ENCODE data around the gene QSER1. TPM values are rescaled to one million over a fixed set of nuclear protein-coding genes. Genes with fewer than 3 reads are reported as not detected.

Gene QSER1
- total and polyA plus RNA-seq, 3 donors from 2014 or later = 18.1 to 42.7 (median 35.4) TPM

GRCh38 chr11:32947978-32948377 lies 55.4 kb downstream of the QSER1 start:
- no peaks in the 10 kb centered on the region for H3K4me1 ChIP-seq
- DNase-seq = no peak
- TF ChIP-seq CTCF (IDR thresholded peaks at IDR 0.05) (no peak), POLR2A (IDR thresholded peaks at IDR 0.05) (no peak)
- H3K36me3 ChIP-seq (ENCODE audit: low read depth, missing control alignments) = no peaks in the 10 kb centered on the region
- no peaks in the 10 kb centered on the region for H3K9me3 ChIP-seq
- WGBS, 2 donors = 58 to 67% methylated on average over 2 of the region's 2 CpGs
- no peaks in the 10 kb centered on the region for H3K27me3 ChIP-seq
- H3K4me3 ChIP-seq = no peak overlapping the region
- intact Hi-C loops (cut with DNase I; ENCODE audit: low total_unique reads) = no loop called here
- no peak overlapping the region for H3K27ac ChIP-seq

GRCh38 chr11:32949739-32950138 lies 57.1 kb downstream of the QSER1 start:
- H3K36me3 ChIP-seq (ENCODE audit: low read depth, missing control alignments) = no peaks in the 10 kb centered on the region
- no peak overlapping the region for H3K27ac ChIP-seq
- DNase-seq = no peak
- H3K4me3 ChIP-seq = no peak overlapping the region
- TF ChIP-seq POLR2A (IDR thresholded peaks at IDR 0.05) (no peak), CTCF (IDR thresholded peaks at IDR 0.05) (no peak)
- H3K9me3 ChIP-seq = no peaks in the 10 kb centered on the region
- H3K27me3 ChIP-seq = no peaks in the 10 kb centered on the region
- intact Hi-C loops (cut with DNase I; ENCODE audit: low total_unique reads) = loop anchor here (10.0 kb wide), 1 partner anchor 115 kb away; no protein-coding TSS in a partner anchor
- no peaks in the 10 kb centered on the region for H3K4me1 ChIP-seq

GRCh38 chr11:32952421-32952820 lies 59.8 kb downstream of the QSER1 start:
- TF ChIP-seq POLR2A (IDR thresholded peaks at IDR 0.05) (no peak), CTCF (IDR thresholded peaks at IDR 0.05) (no peak)
- DNase-seq = no peak
- no peaks in the 10 kb centered on the region for H3K36me3 ChIP-seq (ENCODE audit: low read depth, missing control alignments)
- H3K27ac ChIP-seq = no peak overlapping the region
- intact Hi-C loops (cut with DNase I; ENCODE audit: low total_unique reads) = loop anchor here (10.0 kb wide), 1 partner anchor 112 kb away; no protein-coding TSS in a partner anchor
- H3K4me1 ChIP-seq = no peaks in the 10 kb centered on the region
- no peaks in the 10 kb centered on the region for H3K27me3 ChIP-seq
- H3K4me3 ChIP-seq = no peak overlapping the region
- H3K9me3 ChIP-seq = no peaks in the 10 kb centered on the region
- WGBS, 2 donors = 72 to 78% methylated on average over 1 of the region's 1 CpG

GRCh38 chr11:32953700-32954099 lies 61.1 kb downstream of the QSER1 start:
- H3K9me3 ChIP-seq = no peaks in the 10 kb centered on the region
- no peak overlapping the region for H3K27ac ChIP-seq
- TF ChIP-seq POLR2A (IDR thresholded peaks at IDR 0.05) = no peak
- no peak for TF ChIP-seq CTCF (IDR thresholded peaks at IDR 0.05)
- H3K4me3 ChIP-seq = no peak overlapping the region
- no peaks in the 10 kb centered on the region for H3K4me1 ChIP-seq
- no peaks in the 10 kb centered on the region for H3K27me3 ChIP-seq
- intact Hi-C loops (cut with DNase I; ENCODE audit: low total_unique reads) = loop anchor here (10.0 kb wide), 1 partner anchor 111 kb away; no protein-coding TSS in a partner anchor
- no peaks in the 10 kb centered on the region for H3K36me3 ChIP-seq (ENCODE audit: low read depth, missing control alignments)
- no peak for DNase-seq

GRCh38 chr11:32960553-32961164 lies 68.0 kb downstream of the QSER1 start:
- H3K9me3 ChIP-seq = no peaks in the 10 kb centered on the region
- TF ChIP-seq POLR2A (IDR thresholded peaks at IDR 0.05) = no peak
- peak in 2 of 3 experiments; percentile 50 to 61 for TF ChIP-seq CTCF (IDR thresholded peaks at IDR 0.05)
- no peaks in the 10 kb centered on the region for H3K36me3 ChIP-seq (ENCODE audit: low read depth, missing control alignments)
- H3K4me1 ChIP-seq = no peaks in the 10 kb centered on the region
- intact Hi-C loops (cut with DNase I; ENCODE audit: low total_unique reads) = no loop called here
- no peak for DNase-seq
- 8 to 10% methylated on average over 1 of the region's 1 CpG for WGBS, 2 donors
- H3K27me3 ChIP-seq = no peaks in the 10 kb centered on the region
- H3K4me3 ChIP-seq = no peak overlapping the region
- no peak overlapping the region for H3K27ac ChIP-seq

Data from testis (tissue), 3 donors.